ENCODE results near the gene FBXW7. TPM values are rescaled to one million over a fixed set of nuclear protein-coding genes. Genes with fewer than 3 reads are reported as not detected.

The FBXW7 gene
- total and polyA plus RNA-seq, 2 of the 8 experiments (the other 6 are each of a cell fraction or from before 2014, with no cell fraction given): 6.0 to 26.7 TPM

- 89% methylated on average over 2 of the region's 3 CpGs; no CpG with 5 or more reads in 1 of the 2 experiments for WGBS, 2 experiments (ENCODE audit: extremely low coverage in 1 of 2, insufficient coverage in 1 of 2, insufficient read length in 1 of 2, insufficient replicate concordance in 2 of 2, low coverage in 1 of 2, low lambda C conversion rate in 2 of 2, missing lambda C conversion rate in 1 of 2)
- no peaks in the 10 kb centered on the region; the same call in 1 of the 2 replicates for H3K23me2 ChIP-seq (ENCODE audit: low read depth, low read length)
- H3K36me3 ChIP-seq (ENCODE audit: control insufficient read depth in 2 of 4, insufficient read depth in 4 of 4, low read length in 3 of 4): no peaks in the 10 kb centered on the region
- no peak overlapping the region for H2BK20ac ChIP-seq (ENCODE audit: low read length)
- H3K4me2 ChIP-seq (ENCODE audit: insufficient read depth in 1 of 2, low read depth in 2 of 2, low read length in 2 of 2): no peak overlapping the region
- POLR2A ChIA-PET (ENCODE audit: partially characterized antibody): no interaction called here
- H3K23ac ChIP-seq (ENCODE audit: insufficient read length): no peak overlapping the region
- H4K8ac ChIP-seq (ENCODE audit: extremely low read depth, insufficient read depth, low read length): no peak overlapping the region
- H2AK5ac ChIP-seq (ENCODE audit: low read depth, low read length): no peak overlapping the region
- H3K27ac ChIP-seq (ENCODE audit: low read depth, low read length): no peak overlapping the region
- 0 out of 2 replicates have a peak, but pooled peaks cover 4% of the 10 kb centered on the region for H3K79me1 ChIP-seq (ENCODE audit: low read depth, low read length)
- no peak overlapping the region for H3K9ac ChIP-seq (replicated peaks in 1 of 4; ENCODE audit: extremely low read depth in 1 of 4, low read depth in 3 of 4, low read length in 3 of 4)
- H3K4me3 ChIP-seq (ENCODE audit: extremely low read depth in 1 of 4, insufficient read depth in 2 of 4, low read depth in 3 of 4, low read length in 4 of 4): no peak overlapping the region
- no peak overlapping the region for H3K4ac ChIP-seq (replicated peaks; ENCODE audit: insufficient read length, low read depth, low read length)
- no peak for DNase-seq (ENCODE audit: low read depth in 1 of 2, low spot score in 2 of 2)
- no peaks in the 10 kb centered on the region for H3K9me3 ChIP-seq (ENCODE audit: insufficient read depth in 2 of 2, low read depth in 1 of 2, low read length in 1 of 2)
- no peaks in the 10 kb centered on the region for H3K27me3 ChIP-seq (replicated peaks in 1 of 4; ENCODE audit: control insufficient read depth in 3 of 4, extremely low read depth in 1 of 4, insufficient read depth in 3 of 4, low read length in 3 of 4)
- no peaks in the 10 kb centered on the region for H4K20me1 ChIP-seq (replicated peaks in 1 of 2; ENCODE audit: control insufficient read depth in 1 of 2, insufficient read depth in 2 of 2, low read length in 2 of 2)
- no peak overlapping the region for H2BK5ac ChIP-seq (ENCODE audit: low read depth, low read length)
- CTCF ChIA-PET (ENCODE audit: partially characterized antibody): interaction anchor here (1.7 to 2.5 kb wide), 2 partner anchors 30 to 169 kb away, joined by 4 to 6 read pairs; no protein-coding TSS in a partner anchor
- no peak overlapping the region for H3K18ac ChIP-seq (ENCODE audit: extremely low read depth, low read length)
- H2BK12ac ChIP-seq (ENCODE audit: low read depth, low read length): no peak overlapping the region
- H2BK120ac ChIP-seq (replicated peaks; ENCODE audit: low read depth, low read length): no peak overlapping the region
- no peak overlapping the region for H2BK15ac ChIP-seq (ENCODE audit: low read length)
- no peak overlapping the region for H4K91ac ChIP-seq (replicated peaks; ENCODE audit: insufficient read length, low read length)
- no peak overlapping the region for H3K14ac ChIP-seq (ENCODE audit: insufficient read length)
- H2AFZ ChIP-seq (ENCODE audit: low read length): no peak overlapping the region
- no peaks in the 10 kb centered on the region for H3K4me1 ChIP-seq (replicated peaks in 1 of 4; ENCODE audit: control insufficient read depth in 3 of 4, insufficient read depth in 4 of 4, low read length in 3 of 4)
- H3K79me2 ChIP-seq (ENCODE audit: control insufficient read depth in 1 of 2, insufficient read depth in 2 of 2, low read length in 2 of 2): peaks cover 0 to 61% of the 10 kb centered on the region in 2 experiments; a peak in 2 of 4 replicates
- H4K5ac ChIP-seq (ENCODE audit: insufficient read length, low read depth, low read length): no peak overlapping the region
- no peak for FAIRE-seq
- H3K56ac ChIP-seq (replicated peaks; ENCODE audit: insufficient read length, low read depth, low read length): no peak overlapping the region
- no peak for TF ChIP-seq MAX (IDR thresholded peaks at IDR 0.05)
- TF ChIP-seq SAP30 (IDR thresholded peaks at IDR 0.05; ENCODE audit: insufficient read depth, insufficient replicate concordance, low read length): no peak
- no peak for TF ChIP-seq KDM1A (IDR thresholded peaks at IDR 0.05; ENCODE audit: borderline replicate concordance, low read length)
- TF ChIP-seq EGR1 (IDR thresholded peaks at IDR 0.05; ENCODE audit: borderline replicate concordance, low read depth, low read length): no peak
- TF ChIP-seq CHD1 (IDR thresholded peaks at IDR 0.05; ENCODE audit: low read depth, low read length): no peak
- TF ChIP-seq HDAC6 (IDR thresholded peaks at IDR 0.05; ENCODE audit: low read depth, low read length): no peak
- no peak for TF ChIP-seq RXRA (IDR thresholded peaks at IDR 0.05; ENCODE audit: insufficient read depth, low read depth, low read length)
- TF ChIP-seq SP1 (IDR thresholded peaks at IDR 0.05; ENCODE audit: low read depth, low read length): no peak
- no peak for TF ChIP-seq SUZ12 (IDR thresholded peaks at IDR 0.05; ENCODE audit: low read length)
- no peak for TF ChIP-seq CHD2 (IDR thresholded peaks at IDR 0.05; ENCODE audit: low read length)
- TF ChIP-seq GABPA (IDR thresholded peaks at IDR 0.05; ENCODE audit: borderline replicate concordance, insufficient read depth, low read length): no peak
- no peak for TF ChIP-seq POU5F1 (IDR thresholded peaks at IDR 0.05; ENCODE audit: low read depth, low read length)
- no peak for TF ChIP-seq NRF1 (IDR thresholded peaks at IDR 0.05; ENCODE audit: low read depth, low read length)
Measured at GRCh38 chr4:152471251-152471792, 64.6 kb downstream of the FBXW7 start.
